ENCODE data around the gene ARHGEF17.
A peak's percentile ranks its signal among the peaks of the same experiment; 100 is the strongest.

Gene ARHGEF17

DNA sequence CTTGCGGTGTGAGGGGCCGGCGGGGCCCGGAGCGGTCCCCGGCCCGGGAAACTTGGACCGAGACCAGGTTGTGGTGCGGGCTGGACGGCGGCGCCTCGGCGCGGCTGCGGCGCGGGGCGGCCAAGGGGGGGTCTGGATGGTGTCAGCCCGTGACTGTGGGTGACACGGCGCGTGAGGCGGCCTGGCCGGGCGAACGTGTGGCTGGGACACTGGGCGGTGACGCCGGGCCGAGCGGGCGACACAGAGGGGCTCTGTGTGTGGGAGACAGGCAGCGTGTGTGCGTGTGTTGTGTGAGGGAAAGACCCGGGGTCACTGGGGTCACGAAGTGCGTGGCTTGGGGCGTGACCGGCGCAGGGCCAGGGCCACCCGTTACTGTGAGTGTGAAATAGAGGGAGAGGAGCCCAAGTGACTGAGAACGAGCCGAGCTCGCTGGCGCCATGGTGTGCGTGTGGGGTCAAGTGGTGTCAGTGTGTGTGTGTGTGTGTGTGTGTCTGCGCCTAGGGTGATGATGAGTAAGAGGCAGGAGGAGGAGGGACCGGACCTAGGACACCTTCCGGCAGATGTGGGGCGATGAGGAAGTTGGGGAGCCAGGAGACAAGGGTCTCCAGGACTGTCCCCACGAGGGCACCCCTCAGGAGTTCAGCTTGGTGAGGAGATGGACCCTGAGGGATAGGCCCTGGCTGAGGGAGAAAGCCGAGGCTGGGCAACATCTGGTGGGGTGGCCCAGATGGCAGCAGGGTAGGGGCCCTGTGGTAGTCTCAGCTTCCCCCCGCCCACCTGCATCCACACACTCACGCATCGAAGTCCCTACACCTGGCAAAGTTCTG lies 68.9 kb downstream of the ARHGEF17 start (continued):
- TF ChIP-seq ZNF555 (tag by site-specific recombination; conservative IDR thresholded peaks at IDR 0.05) (no peak), ZNF211 (tag by site-specific recombination; IDR thresholded peaks at IDR 0.05; ENCODE audit: low read depth) (no peak), ZNF610 (tag by site-specific recombination; IDR thresholded peaks at IDR 0.05; ENCODE audit: borderline replicate concordance) (no peak), ZNF621 (tag by site-specific recombination; IDR thresholded peaks at IDR 0.05) (no peak), ZNF24 (tag by site-specific recombination; IDR thresholded peaks at IDR 0.05) (peak; percentile 59; the same call in 1 of the 2 replicates), SP7 (tag by site-specific recombination; IDR thresholded peaks at IDR 0.05) (peak; percentile 95), GLIS2 (tag by site-specific recombination; IDR thresholded peaks at IDR 0.05) (peak; percentile 97), ZBTB20 (tag by site-specific recombination; IDR thresholded peaks at IDR 0.05) (peak; percentile 66; the same call in 1 of the 2 replicates), ZNF529 (tag by site-specific recombination; IDR thresholded peaks at IDR 0.05; ENCODE audit: insufficient replicate concordance) (no peak), ZNF214 (tag by site-specific recombination; IDR thresholded peaks at IDR 0.05; ENCODE audit: borderline replicate concordance) (no peak), ZNF350 (tag by site-specific recombination; IDR thresholded peaks at IDR 0.05) (no peak), ZNF23 (tag by site-specific recombination; IDR thresholded peaks at IDR 0.05; ENCODE audit: borderline replicate concordance) (no peak), ZNF785 (tag by site-specific recombination; IDR thresholded peaks at IDR 0.05) (no peak), OVOL3 (tag by site-specific recombination; IDR thresholded peaks at IDR 0.05) (no peak), ZNF132 (tag by site-specific recombination; IDR thresholded peaks at IDR 0.05; ENCODE audit: borderline replicate concordance) (no peak), SP2 (tag by site-specific recombination; IDR thresholded peaks at IDR 0.05) (peak; percentile 55), ZSCAN23 (tag by site-specific recombination; IDR thresholded peaks at IDR 0.05) (no peak), ZNF184 (tag by site-specific recombination; IDR thresholded peaks at IDR 0.05) (no peak), GLI4 (tag by site-specific recombination; IDR thresholded peaks at IDR 0.05) (0 out of 2 replicates have a peak, but pooled peaks have one; percentile 81), YY2 (tag by site-specific recombination; IDR thresholded peaks at IDR 0.05) (peak; percentile 79; the same call in 1 of the 2 replicates), ZFP37 (tag by site-specific recombination; IDR thresholded peaks at IDR 0.05) (peak; percentile 87), ZBTB1 (tag by site-specific recombination; IDR thresholded peaks at IDR 0.05) (peak; percentile 96), ZSCAN30 (tag by site-specific recombination; IDR thresholded peaks at IDR 0.05) (no peak), GLI2 (tag by site-specific recombination; IDR thresholded peaks at IDR 0.05; ENCODE audit: borderline replicate concordance, low read depth) (no peak), ZNF548 (tag by site-specific recombination; IDR thresholded peaks at IDR 0.05) (no peak)
- TF ChIP-seq, protein P1, sequence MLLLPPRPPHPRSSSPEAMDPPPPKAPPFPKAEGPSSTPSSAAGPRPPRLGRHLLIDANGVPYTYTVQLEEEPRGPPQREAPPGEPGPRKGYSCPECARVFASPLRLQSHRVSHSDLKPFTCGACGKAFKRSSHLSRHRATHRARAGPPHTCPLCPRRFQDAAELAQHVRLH (tag by site-specific recombination; IDR thresholded peaks at IDR 0.05): peak; percentile 32; the same call in 1 of the 2 replicates
- TF ChIP-seq, protein P2, sequence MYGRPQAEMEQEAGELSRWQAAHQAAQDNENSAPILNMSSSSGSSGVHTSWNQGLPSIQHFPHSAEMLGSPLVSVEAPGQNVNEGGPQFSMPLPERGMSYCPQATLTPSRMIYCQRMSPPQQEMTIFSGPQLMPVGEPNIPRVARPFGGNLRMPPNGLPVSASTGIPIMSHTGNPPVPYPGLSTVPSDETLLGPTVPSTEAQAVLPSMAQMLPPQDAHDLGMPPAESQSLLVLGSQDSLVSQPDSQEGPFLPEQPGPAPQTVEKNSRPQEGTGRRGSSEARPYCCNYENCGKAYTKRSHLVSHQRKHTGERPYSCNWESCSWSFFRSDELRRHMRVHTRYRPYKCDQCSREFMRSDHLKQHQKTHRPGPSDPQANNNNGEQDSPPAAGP (tag by site-specific recombination; IDR thresholded peaks at IDR 0.05): peak; percentile 93
- TF ChIP-seq, protein P3, sequence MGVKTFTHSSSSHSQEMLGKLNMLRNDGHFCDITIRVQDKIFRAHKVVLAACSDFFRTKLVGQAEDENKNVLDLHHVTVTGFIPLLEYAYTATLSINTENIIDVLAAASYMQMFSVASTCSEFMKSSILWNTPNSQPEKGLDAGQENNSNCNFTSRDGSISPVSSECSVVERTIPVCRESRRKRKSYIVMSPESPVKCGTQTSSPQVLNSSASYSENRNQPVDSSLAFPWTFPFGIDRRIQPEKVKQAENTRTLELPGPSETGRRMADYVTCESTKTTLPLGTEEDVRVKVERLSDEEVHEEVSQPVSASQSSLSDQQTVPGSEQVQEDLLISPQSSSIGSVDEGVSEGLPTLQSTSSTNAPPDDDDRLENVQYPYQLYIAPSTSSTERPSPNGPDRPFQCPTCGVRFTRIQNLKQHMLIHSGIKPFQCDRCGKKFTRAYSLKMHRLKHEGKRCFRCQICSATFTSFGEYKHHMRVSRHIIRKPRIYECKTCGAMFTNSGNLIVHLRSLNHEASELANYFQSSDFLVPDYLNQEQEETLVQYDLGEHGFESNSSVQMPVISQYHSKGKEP (tag by site-specific recombination; IDR thresholded peaks at IDR 0.05): no peak
- TF ChIP-seq, protein P4, sequence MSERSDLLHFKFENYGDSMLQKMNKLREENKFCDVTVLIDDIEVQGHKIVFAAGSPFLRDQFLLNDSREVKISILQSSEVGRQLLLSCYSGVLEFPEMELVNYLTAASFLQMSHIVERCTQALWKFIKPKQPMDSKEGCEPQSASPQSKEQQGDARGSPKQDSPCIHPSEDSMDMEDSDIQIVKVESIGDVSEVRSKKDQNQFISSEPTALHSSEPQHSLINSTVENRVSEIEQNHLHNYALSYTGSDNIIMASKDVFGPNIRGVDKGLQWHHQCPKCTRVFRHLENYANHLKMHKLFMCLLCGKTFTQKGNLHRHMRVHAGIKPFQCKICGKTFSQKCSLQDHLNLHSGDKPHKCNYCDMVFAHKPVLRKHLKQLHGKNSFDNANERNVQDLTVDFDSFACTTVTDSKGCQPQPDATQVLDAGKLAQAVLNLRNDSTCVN (tag by site-specific recombination; optimal IDR thresholded peaks at IDR 0.05): peak; percentile 72
- TF ChIP-seq, protein P5, sequence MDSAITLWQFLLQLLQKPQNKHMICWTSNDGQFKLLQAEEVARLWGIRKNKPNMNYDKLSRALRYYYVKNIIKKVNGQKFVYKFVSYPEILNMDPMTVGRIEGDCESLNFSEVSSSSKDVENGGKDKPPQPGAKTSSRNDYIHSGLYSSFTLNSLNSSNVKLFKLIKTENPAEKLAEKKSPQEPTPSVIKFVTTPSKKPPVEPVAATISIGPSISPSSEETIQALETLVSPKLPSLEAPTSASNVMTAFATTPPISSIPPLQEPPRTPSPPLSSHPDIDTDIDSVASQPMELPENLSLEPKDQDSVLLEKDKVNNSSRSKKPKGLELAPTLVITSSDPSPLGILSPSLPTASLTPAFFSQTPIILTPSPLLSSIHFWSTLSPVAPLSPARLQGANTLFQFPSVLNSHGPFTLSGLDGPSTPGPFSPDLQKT (IDR thresholded peaks at IDR 0.05; ENCODE audit: borderline replicate concordance, low read depth, low read length): no peak
- TF ChIP-seq, protein P6, sequence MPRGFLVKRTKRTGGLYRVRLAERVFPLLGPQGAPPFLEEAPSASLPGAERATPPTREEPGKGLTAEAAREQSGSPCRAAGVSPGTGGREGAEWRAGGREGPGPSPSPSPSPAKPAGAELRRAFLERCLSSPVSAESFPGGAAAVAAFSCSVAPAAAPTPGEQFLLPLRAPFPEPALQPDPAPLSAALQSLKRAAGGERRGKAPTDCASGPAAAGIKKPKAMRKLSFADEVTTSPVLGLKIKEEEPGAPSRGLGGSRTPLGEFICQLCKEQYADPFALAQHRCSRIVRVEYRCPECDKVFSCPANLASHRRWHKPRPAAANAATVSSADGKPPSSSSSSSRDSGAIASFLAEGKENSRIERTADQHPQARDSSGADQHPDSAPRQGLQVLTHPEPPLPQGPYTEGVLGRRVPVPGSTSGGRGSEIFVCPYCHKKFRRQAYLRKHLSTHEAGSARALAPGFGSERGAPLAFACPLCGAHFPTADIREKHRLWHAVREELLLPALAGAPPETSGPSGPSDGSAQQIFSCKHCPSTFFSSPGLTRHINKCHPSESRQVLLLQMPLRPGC (tag by site-specific recombination; IDR thresholded peaks at IDR 0.05): peak; percentile 80
- TF ChIP-seq, protein P7, sequence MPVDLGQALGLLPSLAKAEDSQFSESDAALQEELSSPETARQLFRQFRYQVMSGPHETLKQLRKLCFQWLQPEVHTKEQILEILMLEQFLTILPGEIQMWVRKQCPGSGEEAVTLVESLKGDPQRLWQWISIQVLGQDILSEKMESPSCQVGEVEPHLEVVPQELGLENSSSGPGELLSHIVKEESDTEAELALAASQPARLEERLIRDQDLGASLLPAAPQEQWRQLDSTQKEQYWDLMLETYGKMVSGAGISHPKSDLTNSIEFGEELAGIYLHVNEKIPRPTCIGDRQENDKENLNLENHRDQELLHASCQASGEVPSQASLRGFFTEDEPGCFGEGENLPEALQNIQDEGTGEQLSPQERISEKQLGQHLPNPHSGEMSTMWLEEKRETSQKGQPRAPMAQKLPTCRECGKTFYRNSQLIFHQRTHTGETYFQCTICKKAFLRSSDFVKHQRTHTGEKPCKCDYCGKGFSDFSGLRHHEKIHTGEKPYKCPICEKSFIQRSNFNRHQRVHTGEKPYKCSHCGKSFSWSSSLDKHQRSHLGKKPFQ (tag by site-specific recombination; IDR thresholded peaks at IDR 0.05): 0 out of 2 replicates have a peak, but pooled peaks have one; percentile 48
